ENCODE data around the gene PODN.
A peak's percentile ranks its signal among the peaks of the same experiment; 100 is the strongest.

The PODN gene, protein sequence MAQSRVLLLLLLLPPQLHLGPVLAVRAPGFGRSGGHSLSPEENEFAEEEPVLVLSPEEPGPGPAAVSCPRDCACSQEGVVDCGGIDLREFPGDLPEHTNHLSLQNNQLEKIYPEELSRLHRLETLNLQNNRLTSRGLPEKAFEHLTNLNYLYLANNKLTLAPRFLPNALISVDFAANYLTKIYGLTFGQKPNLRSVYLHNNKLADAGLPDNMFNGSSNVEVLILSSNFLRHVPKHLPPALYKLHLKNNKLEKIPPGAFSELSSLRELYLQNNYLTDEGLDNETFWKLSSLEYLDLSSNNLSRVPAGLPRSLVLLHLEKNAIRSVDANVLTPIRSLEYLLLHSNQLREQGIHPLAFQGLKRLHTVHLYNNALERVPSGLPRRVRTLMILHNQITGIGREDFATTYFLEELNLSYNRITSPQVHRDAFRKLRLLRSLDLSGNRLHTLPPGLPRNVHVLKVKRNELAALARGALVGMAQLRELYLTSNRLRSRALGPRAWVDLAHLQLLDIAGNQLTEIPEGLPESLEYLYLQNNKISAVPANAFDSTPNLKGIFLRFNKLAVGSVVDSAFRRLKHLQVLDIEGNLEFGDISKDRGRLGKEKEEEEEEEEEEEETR

GRCh38 chr1:53061859-53062707 lies at the start of gene PODN:
Gene PODN (plus strand): TSS chr1:53062213. CDS start chr1:53069856, 7,643 bp downstream.
- DNase-seq: no peak

GRCh38 chr1:53014791-53015507 lies 47.1 kb upstream of the PODN start:
- peak; percentile 82 for DNase-seq

DNA sequence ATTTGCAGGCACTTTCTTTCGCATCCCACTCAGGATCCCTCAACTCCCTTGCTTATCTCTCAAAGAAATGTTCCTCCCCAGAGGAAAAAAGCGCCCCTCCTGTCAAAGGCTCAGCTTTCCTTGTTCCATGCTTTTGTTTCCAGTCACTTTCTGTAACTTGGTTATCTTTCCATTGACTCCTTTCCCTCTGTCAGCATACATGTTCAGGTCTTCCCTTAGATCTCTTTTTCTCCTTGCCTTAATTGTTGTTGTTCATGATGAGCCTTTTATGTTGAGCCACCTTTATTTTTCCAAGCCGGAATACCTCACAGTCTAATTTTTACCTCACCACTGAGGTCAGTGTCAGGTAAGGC lies 46.5 kb upstream of the PODN start:
- DNase-seq: no peak

- no peak for DNase-seq
Observed at GRCh38 chr1:53016705-53017104, 45.3 kb upstream of the PODN start.

DNA sequence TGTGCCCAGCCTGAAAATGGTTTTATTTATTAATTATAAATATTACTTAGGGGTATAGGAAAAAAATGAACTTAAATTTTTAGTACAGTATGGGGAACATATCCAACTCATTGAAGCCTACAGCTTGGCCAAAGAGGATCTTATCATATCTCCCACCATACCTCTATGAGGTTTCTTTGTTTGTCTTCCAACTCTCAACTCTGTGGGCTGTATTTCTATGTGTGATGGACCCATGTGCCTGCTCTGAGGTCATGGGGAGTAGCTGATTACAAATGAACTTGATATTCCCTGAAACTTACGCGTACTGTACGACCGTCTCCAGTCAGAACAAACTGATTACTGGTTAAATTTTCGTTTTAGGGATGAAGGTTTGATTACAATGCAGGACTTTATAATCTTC lies 41.4 kb upstream of the PODN start:
- DNase-seq: no peak

GRCh38 chr1:53022179-53022578 lies 39.8 kb upstream of the PODN start:
- no peak for DNase-seq

GRCh38 chr1:53023546-53023945 lies 38.5 kb upstream of the PODN start:
- DNase-seq: no peak

- no peak for DNase-seq
Observed at GRCh38 chr1:53024117-53024516, 37.9 kb upstream of the PODN start.

DNA sequence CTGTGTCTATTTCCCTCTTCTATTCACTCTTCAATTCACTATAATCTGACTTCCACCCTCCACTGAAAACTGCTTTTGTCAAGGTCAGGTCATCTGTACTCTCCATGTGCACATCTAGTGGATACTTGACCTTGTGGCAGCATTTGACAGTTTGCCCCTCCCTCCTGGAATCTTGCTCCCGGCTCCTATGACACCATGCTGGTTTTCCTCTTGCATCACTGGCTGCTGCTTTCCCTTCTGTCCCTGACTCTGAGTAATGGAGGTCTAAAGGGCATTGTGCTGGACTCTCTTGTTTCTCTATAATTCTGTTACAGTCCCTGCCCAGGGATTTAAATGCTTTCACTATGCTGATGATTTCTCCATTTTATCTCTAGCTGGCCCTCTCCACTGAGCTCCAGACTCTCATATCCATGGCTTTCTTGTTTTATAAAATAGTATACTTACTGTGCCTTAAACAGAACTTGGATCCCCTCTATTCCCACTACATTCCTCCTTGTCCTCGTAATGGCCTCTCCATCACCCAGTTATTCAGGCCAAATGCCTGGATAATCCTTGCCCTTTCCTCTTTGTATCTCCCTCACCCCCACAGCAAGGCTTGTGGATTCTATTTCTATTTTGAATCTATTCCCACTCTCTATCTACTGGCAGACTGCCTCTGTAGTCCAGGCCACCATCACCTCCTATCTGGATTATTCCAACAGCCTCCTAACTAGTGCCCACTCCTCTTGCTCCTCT lies 36.8 kb upstream of the PODN start:
- DNase-seq: no peak

- DNase-seq: no peak
Observed at GRCh38 chr1:53025769-53026112, 36.3 kb upstream of the PODN start.

DNA sequence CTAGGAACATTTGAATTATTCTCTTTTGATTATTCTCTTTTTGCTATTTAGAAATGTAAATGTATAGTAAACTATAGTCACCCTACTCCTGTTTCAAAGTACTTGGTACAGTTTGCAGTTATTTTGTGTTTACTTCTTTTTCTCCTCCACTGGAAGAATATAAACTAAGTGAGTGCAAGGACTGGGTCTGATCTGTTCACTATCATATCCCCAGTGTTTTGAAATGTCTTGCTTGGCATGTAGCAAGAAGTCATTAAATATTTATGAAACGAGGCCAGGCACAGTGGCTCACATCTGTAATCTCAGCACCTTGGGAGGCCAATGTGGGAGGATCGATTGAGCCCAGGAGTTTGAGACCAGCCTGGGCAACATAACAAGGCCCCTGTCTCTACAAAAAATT lies 35.8 kb upstream of the PODN start:
- DNase-seq: no peak

DNA sequence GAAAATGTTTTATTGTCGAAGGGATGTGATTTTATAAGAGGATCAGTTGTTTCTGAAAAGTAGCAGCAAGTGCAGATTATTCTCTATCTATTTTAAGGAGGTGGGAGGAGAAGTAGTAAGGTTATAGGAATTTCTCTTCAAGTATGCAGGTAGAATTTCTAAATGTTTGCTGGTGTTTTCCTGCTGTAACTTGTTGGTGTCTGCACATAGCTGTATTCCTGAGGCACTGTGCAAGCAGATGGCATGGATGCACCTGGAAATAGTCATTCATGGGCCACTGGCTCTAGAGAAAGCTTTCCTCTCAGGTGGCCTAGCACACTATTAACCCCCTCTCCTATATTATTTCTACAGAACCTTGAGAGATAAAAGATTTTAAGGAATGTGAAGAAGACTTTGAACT lies 30.3 kb upstream of the PODN start:
- DNase-seq: no peak

- DNase-seq: no peak
Observed at GRCh38 chr1:53037159-53037558, 24.9 kb upstream of the PODN start.

DNA sequence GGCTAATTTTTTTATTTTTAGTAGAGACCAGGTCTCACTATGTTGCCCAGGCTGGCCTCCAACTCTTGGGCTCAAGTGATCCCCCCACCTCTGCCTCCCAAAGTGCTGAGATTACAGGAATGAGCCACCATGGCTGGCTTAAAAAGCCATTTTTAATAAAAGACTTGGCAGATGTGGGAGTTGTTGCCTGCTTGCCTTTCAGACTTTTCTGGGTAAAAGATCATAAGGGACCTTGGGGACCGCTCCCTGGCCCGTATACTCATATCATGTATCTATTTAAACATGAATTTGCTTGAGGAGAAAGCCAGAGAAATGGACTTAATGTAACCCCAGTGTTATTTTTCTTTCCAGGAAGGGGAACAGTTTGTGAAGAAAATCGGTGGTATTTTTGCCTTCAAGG lies 23.4 kb upstream of the PODN start:
- DNase-seq: no peak

DNA sequence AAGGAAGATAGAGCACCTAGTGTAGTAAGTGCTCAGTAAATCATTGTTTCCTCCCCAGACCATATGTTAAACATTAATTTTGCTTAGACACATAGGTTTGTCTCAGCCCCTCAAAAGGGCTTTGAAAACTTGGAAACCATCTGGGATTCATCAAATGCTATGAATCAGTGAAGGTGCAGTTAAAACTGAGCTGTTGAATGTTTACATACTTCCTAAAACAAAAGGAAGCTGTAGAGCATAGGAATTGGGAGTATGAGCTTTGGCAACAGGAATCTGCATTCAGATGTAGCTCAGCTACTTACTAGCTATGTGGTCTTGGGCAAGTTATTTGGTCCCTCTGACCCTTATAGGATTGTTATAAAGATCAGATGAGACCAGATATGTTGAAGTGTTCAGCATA lies 18.7 kb upstream of the PODN start:
- no peak for DNase-seq

- DNase-seq: no peak
Observed at GRCh38 chr1:53044926-53045325, 17.1 kb upstream of the PODN start.

GRCh38 chr1:53046930-53047329 lies 15.1 kb upstream of the PODN start:
- DNase-seq: no peak

DNA sequence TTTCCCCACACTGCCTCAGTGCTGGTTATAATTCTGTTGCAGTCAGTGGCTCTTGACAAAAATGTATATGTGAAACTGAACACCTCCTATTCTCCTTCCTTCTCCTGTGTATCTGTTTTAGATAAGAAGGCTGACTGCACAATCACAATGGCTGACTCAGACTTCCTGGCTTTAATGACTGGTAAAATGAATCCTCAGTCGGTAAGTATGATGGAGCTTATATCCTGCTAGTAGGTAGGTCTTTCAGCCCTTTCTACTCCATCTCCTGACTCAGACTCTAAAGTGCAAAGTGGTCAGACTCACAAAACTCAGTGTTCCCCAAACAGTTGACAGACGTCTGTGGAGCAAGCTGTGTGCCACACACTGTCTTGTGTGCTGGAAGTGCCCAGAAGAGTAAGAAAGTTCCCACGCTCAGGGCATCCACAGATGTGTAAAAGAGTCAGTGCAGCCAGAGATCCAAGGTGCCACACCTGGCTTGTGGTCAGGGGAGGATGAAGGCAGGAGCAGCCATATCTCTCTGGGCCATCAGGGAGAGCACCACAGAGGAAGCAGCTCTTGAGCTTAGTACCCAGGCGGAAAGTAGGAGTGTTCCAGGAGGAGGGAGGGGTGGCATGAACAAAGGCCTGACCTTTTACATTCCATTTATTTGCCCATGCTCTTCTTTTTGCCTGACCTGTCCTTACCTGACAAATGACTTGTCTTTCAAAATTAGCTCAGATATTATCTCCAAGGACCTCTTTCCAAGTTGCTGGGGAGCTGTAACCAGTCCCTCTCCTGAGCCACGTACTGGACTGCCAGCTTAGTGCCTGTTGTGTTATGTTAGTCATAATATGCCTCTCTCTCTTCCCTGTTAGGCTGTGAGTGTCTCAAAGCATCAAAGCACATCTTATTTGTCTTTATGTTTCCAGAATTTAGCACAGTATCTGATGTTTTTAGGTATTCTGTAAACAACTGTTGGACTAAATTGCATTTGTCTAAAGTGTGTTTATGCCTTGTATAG lies 14.0 kb upstream of the PODN start:
- DNase-seq: no peak

- DNase-seq: no peak
Observed at GRCh38 chr1:53048960-53049573, 12.9 kb upstream of the PODN start.

- DNase-seq: no peak
Observed at GRCh38 chr1:53049574-53049967, 12.4 kb upstream of the PODN start.

- DNase-seq: no peak
Observed at GRCh38 chr1:53050310-53050709, 11.7 kb upstream of the PODN start.

Measured in CD4-positive, alpha-beta T cell treated with Interleukin-15 for 1 hour (primary cell).